Sigmoid colon (tissue), 4 donors: ENCODE results near the gene XRCC5.

ENCODE experiments used
- EP300 ChIP-seq, 4 donors: sonication (generic); formaldehyde crosslinking; IDR thresholded peaks; one replicate each; pipeline ENCODE4 v1.6.1; 2017; ENCODE audit warnings: antibody characterized with exemption in 4 of 4
- POLR2AphosphoS5 ChIP-seq, 4 donors: sonication (generic); formaldehyde crosslinking; IDR thresholded peaks; one replicate each; pipeline ENCODE4 v1.6.1; 2017; ENCODE audit warnings: antibody characterized with exemption in 4 of 4
- TF ChIP-seq, protein P1 (sequence below), 4 experiments: fragments of 450-650 bp in 3 of 4; fragments of 200-600 bp in 1 of 4; IDR thresholded peaks; one replicate each; pipeline ENCODE4 v1.5.1; 2016 to 2019; ENCODE audit warnings: antibody characterized with exemption in 4 of 4, mild to moderate bottlenecking in 3 of 4, moderate library complexity in 2 of 4

- TF ChIP-seq EP300 (IDR thresholded peaks at IDR 0.05) (no peak), POLR2AphosphoS5 (IDR thresholded peaks at IDR 0.05) (no peak)
- TF ChIP-seq, protein P1, sequence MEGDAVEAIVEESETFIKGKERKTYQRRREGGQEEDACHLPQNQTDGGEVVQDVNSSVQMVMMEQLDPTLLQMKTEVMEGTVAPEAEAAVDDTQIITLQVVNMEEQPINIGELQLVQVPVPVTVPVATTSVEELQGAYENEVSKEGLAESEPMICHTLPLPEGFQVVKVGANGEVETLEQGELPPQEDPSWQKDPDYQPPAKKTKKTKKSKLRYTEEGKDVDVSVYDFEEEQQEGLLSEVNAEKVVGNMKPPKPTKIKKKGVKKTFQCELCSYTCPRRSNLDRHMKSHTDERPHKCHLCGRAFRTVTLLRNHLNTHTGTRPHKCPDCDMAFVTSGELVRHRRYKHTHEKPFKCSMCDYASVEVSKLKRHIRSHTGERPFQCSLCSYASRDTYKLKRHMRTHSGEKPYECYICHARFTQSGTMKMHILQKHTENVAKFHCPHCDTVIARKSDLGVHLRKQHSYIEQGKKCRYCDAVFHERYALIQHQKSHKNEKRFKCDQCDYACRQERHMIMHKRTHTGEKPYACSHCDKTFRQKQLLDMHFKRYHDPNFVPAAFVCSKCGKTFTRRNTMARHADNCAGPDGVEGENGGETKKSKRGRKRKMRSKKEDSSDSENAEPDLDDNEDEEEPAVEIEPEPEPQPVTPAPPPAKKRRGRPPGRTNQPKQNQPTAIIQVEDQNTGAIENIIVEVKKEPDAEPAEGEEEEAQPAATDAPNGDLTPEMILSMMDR (IDR thresholded peaks at IDR 0.05): no peak
Observed at GRCh38 chr2:216147172-216148131, 38.3 kb downstream of the XRCC5 start.
